ENCODE results near the gene DIS3L2.

The DIS3L2 gene

DNA sequence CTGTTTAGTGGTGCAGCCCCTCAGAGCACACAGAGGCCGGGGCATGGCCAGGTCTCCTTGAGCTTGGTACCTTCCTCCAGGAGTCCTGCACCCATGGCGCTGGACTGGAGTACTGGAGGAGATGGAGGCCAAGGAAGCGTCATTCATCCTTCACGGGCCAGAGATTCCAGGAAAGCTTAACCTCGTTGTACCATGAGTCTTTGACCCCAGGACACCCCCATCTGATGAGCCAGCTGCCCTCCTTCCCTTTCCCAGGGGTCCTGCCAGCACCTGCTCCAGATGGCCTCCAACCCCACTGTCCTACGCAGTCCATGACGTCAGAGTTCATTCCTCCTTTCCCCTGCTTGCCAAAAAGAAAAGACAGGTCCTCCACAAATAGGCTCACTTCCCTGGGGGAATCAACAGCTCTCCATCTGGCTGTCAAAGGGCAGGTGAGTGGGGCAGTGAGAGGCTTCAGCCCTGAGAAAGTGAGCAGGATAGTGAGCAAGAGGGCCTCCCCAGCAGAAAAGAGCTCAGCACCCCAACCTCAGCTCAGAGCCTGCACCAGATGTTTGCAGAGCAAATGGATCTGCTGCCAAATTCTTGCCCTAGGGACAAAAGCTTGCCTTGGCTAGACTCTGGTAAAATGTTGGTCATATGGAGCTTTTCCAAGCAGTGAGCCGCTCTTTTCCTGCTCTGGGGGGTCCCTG is 30.8 kb upstream of the DIS3L2 start:
- Histone ChIP-seq H3K9ac (ENCODE audit: low read length) (no peak overlapping the region), H3K9me3 (ENCODE audit: control insufficient read depth, low read length) (no peaks in the 10 kb centered on the region), H3K27me3 (replicated peaks; ENCODE audit: control insufficient read depth, insufficient read depth, low read length) (peaks cover 82% of the 10 kb centered on the region), H3K36me3 (ENCODE audit: control insufficient read depth, insufficient read depth, low read length, severe bottlenecking) (no peaks in the 10 kb centered on the region), H3K4me3 (ENCODE audit: low read length) (no peak overlapping the region), H3K4me1 (ENCODE audit: control insufficient read depth, insufficient read depth, low read length) (peaks cover 16% of the 10 kb centered on the region)
- no peak for DNase-seq (ENCODE audit: low read depth)

DNA sequence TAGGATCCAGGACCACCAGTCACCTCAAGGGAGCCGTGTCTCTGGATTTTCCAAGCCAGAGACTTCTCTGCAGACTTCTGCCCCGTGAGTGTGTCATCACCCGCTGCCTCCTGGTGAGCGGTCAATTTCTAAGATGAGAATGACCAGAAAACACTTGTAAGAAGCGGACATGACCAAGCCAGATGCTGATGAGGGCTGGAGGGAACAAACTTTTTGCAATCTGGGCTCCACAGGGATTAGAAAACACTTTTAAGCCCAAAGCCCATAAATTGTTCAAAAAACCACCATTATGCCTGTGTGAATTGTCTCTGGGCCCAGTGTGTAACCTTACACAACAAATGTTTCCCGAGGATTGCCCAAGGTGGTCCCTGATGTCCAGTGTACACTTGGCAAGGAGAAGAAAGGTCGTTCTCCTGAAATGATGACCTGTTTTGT is 30.0 kb upstream of the DIS3L2 start:
- Histone ChIP-seq H3K4me3 (ENCODE audit: low read length) (no peak overlapping the region), H3K9me3 (ENCODE audit: control insufficient read depth, low read length) (no peaks in the 10 kb centered on the region), H3K9ac (ENCODE audit: low read length) (no peak overlapping the region), H3K27me3 (replicated peaks; ENCODE audit: control insufficient read depth, insufficient read depth, low read length) (peaks cover 75% of the 10 kb centered on the region), H3K4me1 (ENCODE audit: control insufficient read depth, insufficient read depth, low read length) (peaks cover 12% of the 10 kb centered on the region), H3K36me3 (ENCODE audit: control insufficient read depth, insufficient read depth, low read length, severe bottlenecking) (no peaks in the 10 kb centered on the region)
- no peak for DNase-seq (ENCODE audit: low read depth)

DNA sequence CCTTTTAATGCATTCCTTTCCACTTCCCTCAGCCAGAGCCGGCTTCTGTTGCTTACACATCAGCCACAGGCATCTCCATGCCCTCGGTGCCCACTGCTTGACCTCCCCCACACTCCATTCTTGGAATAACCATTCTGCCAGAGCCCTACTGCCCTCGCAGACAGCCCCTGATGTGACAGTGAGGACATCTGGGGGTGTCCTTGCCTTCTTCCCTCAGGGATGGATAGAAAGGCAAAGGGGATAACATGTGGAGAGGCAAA is 28.9 kb upstream of the DIS3L2 start:
- Histone ChIP-seq H3K27me3 (replicated peaks; ENCODE audit: control insufficient read depth, insufficient read depth, low read length) (peaks cover 63% of the 10 kb centered on the region), H3K9ac (ENCODE audit: low read length) (no peak overlapping the region)
- no peak for DNase-seq (ENCODE audit: low read depth)

DNA sequence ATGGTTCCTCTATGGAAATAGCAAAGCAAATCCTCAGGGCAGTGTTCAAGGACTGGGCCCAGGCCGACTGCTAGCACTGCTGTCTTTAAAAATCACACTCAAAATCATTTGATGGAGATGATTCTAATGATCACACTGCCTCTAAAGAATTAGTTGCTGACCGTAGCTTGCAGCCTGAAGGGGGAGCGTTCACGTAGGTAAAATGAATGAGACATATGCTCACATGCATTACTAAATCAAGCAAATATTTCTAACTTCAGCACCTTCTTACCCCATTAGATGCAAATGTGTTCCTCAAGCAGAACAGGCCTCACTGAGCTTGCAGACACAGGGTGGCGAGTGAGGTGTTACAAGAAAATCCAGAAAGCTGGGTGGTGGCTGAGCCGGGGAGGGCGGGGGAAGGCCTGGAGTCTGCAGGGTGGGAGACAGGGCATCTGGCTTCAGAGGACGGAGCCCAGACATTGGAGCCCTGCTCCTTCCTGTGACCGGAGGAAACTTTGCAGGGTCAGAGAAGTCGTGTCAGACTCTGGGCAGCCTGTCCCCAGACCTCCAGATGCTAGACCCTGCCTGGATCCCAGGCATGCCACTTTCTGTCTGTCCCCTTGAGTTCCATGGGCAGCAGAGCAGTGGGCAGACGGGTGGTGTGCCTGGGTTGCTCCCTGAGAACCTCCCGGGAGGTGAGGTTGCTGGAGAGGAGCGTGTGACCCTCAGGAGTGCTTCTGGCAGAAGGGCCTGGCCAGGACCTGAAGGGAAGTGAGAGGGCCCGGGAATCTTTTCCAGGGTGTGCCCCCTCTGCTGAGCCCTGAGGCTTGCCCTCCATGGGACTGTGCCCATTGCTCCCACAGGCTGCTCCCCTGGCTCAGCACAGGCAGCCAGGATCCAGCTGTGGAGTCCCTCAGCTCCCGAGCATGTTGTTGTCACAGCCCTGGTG is 28.3 kb upstream of the DIS3L2 start:
- no peak for DNase-seq (ENCODE audit: low read depth)
- H3K36me3 ChIP-seq (ENCODE audit: control insufficient read depth, insufficient read depth, low read length, severe bottlenecking), result no peaks in the 10 kb centered on the region
- no peak overlapping the region for H3K9ac ChIP-seq (ENCODE audit: low read length)
- H3K4me1 ChIP-seq (ENCODE audit: control insufficient read depth, insufficient read depth, low read length), result peaks cover 9% of the 10 kb centered on the region
- H3K4me3 ChIP-seq (ENCODE audit: low read length), result no peak overlapping the region
- H3K27me3 ChIP-seq (replicated peaks; ENCODE audit: control insufficient read depth, insufficient read depth, low read length), result peaks cover 57% of the 10 kb centered on the region
- H3K9me3 ChIP-seq (ENCODE audit: control insufficient read depth, low read length), result no peaks in the 10 kb centered on the region

More for the DNA sequence above, 28.9 kb upstream of the DIS3L2 start:
- no peaks in the 10 kb centered on the region for H3K9me3 ChIP-seq (ENCODE audit: control insufficient read depth, low read length)
- no peak overlapping the region for H3K4me3 ChIP-seq (ENCODE audit: low read length)
- peaks cover 9% of the 10 kb centered on the region for H3K4me1 ChIP-seq (ENCODE audit: control insufficient read depth, insufficient read depth, low read length)
- H3K36me3 ChIP-seq (ENCODE audit: control insufficient read depth, insufficient read depth, low read length, severe bottlenecking), result no peaks in the 10 kb centered on the region

DNA sequence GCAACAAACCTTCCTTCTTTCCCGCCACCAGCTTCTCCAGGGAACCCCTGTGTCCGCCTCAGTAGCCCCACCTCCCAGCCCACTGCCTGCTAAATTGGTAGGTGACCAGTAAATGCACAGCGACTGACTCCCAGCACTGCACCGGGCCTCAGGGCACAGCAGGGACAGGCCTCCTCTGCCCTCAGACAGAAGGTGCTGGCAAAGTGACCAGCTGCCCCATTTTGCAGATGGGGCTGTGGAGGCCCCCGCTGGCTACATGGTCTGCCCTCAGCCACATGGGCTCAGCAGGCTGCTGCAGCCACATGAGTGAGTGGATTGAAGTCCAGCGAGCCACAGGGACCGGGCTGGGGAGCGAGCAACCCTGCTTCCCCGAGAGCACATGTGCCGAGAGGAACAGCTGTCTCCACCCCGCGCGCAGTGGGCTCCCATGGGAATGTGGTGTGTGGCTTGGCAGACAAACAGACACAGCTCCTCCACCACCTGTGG is 27.6 kb upstream of the DIS3L2 start:
- Histone ChIP-seq H3K4me1 (ENCODE audit: control insufficient read depth, insufficient read depth, low read length) (peaks cover 9% of the 10 kb centered on the region), H3K4me3 (ENCODE audit: low read length) (no peak overlapping the region), H3K27me3 (replicated peaks; ENCODE audit: control insufficient read depth, insufficient read depth, low read length) (peaks cover 55% of the 10 kb centered on the region), H3K36me3 (ENCODE audit: control insufficient read depth, insufficient read depth, low read length, severe bottlenecking) (no peaks in the 10 kb centered on the region), H3K9me3 (ENCODE audit: control insufficient read depth, low read length) (no peaks in the 10 kb centered on the region), H3K9ac (ENCODE audit: low read length) (no peak overlapping the region)
- DNase-seq (ENCODE audit: low read depth), result no peak

DNA sequence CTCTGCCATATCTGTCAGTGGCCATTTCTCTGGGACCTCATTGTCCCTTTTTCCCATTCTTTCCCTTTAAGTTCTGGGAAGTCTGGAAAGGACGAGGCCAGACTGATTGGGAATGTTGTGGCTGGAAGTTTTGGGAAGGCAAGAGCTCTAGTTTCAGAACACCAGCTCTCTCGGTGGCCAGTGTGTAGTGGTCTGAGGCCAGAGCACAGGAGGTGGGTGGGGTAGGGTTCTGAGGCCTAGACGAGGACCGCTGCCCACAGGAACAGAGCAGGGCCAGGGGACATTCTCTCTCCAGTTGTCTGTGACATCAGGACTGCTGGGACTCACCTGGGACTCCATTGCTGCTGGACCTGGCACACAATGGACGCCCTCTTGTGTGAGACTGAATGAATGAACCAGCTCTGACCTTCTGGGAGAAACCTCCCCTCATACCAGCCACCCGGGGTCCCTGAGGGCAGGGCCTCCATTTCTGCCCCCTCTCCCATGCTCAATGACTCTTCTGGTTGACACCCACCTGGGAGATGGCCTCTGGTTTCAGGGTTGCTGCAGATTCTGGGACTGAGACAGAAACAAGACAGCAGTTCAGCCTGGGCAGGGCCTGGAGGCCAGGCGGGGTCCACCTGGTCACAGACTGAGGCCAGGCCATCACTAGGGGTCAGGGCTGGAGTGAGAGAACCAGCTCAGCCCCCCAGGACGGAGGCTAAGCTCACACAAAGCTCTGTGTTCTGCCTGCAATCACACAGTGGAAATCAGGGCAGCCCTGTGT is 26.9 kb upstream of the DIS3L2 start:
- no peaks in the 10 kb centered on the region for H3K9me3 ChIP-seq (ENCODE audit: control insufficient read depth, low read length)

DNA sequence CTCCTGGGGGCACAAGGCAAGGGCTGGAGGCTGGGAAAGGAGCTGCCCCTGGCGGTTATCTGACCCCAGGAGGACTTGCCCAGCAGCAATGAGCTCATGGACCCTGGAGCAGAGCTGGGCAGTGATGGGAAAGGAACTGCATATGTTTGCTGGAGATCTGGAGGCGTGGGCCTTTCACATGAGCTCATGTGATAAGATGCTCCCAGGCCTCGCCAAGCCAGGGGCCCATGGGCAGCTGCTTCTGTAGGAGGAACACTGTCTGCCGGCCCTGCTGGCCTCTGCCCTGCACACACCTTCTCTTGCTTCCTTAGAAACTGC is 26.3 kb upstream of the DIS3L2 start:
- Histone ChIP-seq H3K36me3 (ENCODE audit: control insufficient read depth, insufficient read depth, low read length, severe bottlenecking) (no peaks in the 10 kb centered on the region), H3K9me3 (ENCODE audit: control insufficient read depth, low read length) (no peaks in the 10 kb centered on the region), H3K4me3 (ENCODE audit: low read length) (no peak overlapping the region), H3K9ac (ENCODE audit: low read length) (no peak overlapping the region), H3K4me1 (ENCODE audit: control insufficient read depth, insufficient read depth, low read length) (peaks cover 9% of the 10 kb centered on the region), H3K27me3 (replicated peaks; ENCODE audit: control insufficient read depth, insufficient read depth, low read length) (peaks cover 46% of the 10 kb centered on the region)
- DNase-seq (ENCODE audit: low read depth), result no peak

More for the DNA sequence above, 26.9 kb upstream of the DIS3L2 start:
- Histone ChIP-seq H3K27me3 (replicated peaks; ENCODE audit: control insufficient read depth, insufficient read depth, low read length) (peaks cover 51% of the 10 kb centered on the region), H3K36me3 (ENCODE audit: control insufficient read depth, insufficient read depth, low read length, severe bottlenecking) (no peaks in the 10 kb centered on the region), H3K4me1 (ENCODE audit: control insufficient read depth, insufficient read depth, low read length) (peaks cover 9% of the 10 kb centered on the region), H3K4me3 (ENCODE audit: low read length) (no peak overlapping the region), H3K9ac (ENCODE audit: low read length) (no peak overlapping the region)
- no peak for DNase-seq (ENCODE audit: low read depth)

DNA sequence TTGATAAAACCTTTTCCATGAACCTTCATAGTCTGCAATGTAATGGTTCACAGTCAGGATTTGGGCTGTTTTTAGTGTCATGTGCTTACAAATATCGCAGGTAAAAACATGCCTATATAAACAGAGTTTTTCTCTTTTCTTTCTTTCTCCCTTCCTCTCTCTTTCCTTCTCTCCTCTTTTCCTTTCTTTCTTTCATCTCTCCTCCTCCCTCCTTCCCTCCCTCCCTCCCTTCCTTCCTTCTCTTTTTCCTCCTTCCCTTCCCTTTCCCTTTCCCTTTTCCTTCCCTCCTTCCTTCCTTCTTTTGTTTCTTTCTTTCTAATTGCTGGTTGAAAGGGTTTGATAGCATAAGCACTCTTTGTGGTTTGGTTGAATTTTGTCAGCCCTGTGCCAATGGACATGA is 25.7 kb upstream of the DIS3L2 start:
- no peak for DNase-seq (ENCODE audit: low read depth)
- Histone ChIP-seq H3K9ac (ENCODE audit: low read length) (no peak overlapping the region), H3K9me3 (ENCODE audit: control insufficient read depth, low read length) (no peaks in the 10 kb centered on the region), H3K27me3 (replicated peaks; ENCODE audit: control insufficient read depth, insufficient read depth, low read length) (peaks cover 41% of the 10 kb centered on the region), H3K36me3 (ENCODE audit: control insufficient read depth, insufficient read depth, low read length, severe bottlenecking) (no peaks in the 10 kb centered on the region), H3K4me1 (ENCODE audit: control insufficient read depth, insufficient read depth, low read length) (peaks cover 6% of the 10 kb centered on the region), H3K4me3 (ENCODE audit: low read length) (no peak overlapping the region)

DNA sequence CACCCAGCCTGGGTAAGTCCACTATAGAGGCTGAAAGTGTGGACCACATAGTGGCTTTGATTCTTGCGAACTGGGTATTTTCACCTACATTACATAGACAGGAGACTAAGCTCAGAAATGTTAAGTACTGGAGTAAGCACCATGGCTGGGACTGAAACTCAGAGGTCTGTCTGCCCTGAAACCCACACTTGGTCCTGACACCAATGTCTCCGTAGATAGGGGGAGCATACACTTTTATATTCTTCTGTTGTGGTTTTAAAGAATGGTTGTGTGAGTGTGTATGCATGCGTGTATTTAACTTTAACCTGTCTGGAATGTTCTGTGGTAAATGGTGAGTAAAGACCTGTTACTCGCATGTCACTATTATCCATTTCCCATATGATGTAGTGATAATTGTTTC is 25.0 kb upstream of the DIS3L2 start:
- no peaks in the 10 kb centered on the region for H3K36me3 ChIP-seq (ENCODE audit: control insufficient read depth, insufficient read depth, low read length, severe bottlenecking)
- H3K9ac ChIP-seq (ENCODE audit: low read length), result no peak overlapping the region
- H3K4me1 ChIP-seq (ENCODE audit: control insufficient read depth, insufficient read depth, low read length), result no peaks in the 10 kb centered on the region
- DNase-seq (ENCODE audit: low read depth), result no peak
- peaks cover 45% of the 10 kb centered on the region for H3K27me3 ChIP-seq (replicated peaks; ENCODE audit: control insufficient read depth, insufficient read depth, low read length)
- H3K4me3 ChIP-seq (ENCODE audit: low read length), result no peak overlapping the region
- no peaks in the 10 kb centered on the region for H3K9me3 ChIP-seq (ENCODE audit: control insufficient read depth, low read length)

DNA sequence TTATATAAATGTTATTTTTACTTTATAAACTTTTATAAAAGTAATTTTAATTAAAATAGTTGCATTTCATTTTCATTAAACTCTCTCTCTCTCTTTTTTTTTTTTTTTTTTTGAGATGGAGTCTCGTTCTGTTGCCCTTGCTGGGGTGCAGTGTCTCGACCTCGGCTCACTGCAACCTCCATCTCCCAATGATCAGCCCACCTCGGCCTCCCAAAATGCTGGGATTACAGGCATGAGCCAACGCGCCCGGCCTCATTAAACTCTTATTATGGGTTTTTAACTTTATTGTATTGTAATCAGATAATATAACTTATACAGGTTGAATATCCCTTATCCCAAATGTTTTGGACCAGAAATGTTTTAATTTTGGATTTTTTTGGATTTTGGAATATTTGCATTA is 24.5 kb upstream of the DIS3L2 start:
- H3K27me3 ChIP-seq (replicated peaks; ENCODE audit: control insufficient read depth, insufficient read depth, low read length), result peaks cover 46% of the 10 kb centered on the region
- no peak for DNase-seq (ENCODE audit: low read depth)

DNA sequence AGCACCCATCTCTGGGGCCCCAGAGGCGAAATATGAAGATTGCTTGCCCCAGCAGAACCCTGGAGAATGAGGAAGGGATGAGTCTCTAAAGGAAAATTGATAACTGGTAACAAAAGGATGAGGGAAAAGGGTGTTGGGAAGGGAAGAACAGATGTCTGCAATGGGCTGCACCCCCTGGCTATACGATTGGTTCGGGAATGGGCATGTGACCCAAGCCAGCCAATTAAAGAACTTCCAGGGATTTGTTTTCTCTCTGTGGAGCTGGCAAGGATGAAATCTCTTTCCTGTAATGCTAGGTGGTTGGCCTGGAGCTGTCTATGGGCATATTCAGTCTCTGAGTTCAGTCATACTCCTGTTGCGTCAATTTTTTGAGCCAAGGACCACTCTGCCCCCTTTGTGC is 22.5 kb upstream of the DIS3L2 start:
- no peaks in the 10 kb centered on the region for H3K36me3 ChIP-seq (ENCODE audit: control insufficient read depth, insufficient read depth, low read length, severe bottlenecking)
- H3K9ac ChIP-seq (ENCODE audit: low read length), result no peak overlapping the region
- no peaks in the 10 kb centered on the region for H3K9me3 ChIP-seq (ENCODE audit: control insufficient read depth, low read length)
- peaks cover 42% of the 10 kb centered on the region for H3K27me3 ChIP-seq (replicated peaks; ENCODE audit: control insufficient read depth, insufficient read depth, low read length)
- no peaks in the 10 kb centered on the region for H3K4me1 ChIP-seq (ENCODE audit: control insufficient read depth, insufficient read depth, low read length)
- DNase-seq (ENCODE audit: low read depth), result no peak
- H3K4me3 ChIP-seq (ENCODE audit: low read length), result no peak overlapping the region

More for the DNA sequence above, 24.5 kb upstream of the DIS3L2 start:
- H3K9ac ChIP-seq (ENCODE audit: low read length), result no peak overlapping the region
- no peak overlapping the region for H3K4me3 ChIP-seq (ENCODE audit: low read length)
- no peaks in the 10 kb centered on the region for H3K36me3 ChIP-seq (ENCODE audit: control insufficient read depth, insufficient read depth, low read length, severe bottlenecking)
- H3K9me3 ChIP-seq (ENCODE audit: control insufficient read depth, low read length), result no peaks in the 10 kb centered on the region
- no peaks in the 10 kb centered on the region for H3K4me1 ChIP-seq (ENCODE audit: control insufficient read depth, insufficient read depth, low read length)
